Liver (tissue), 3 donors: Measurements from ENCODE around the gene TMEM125.

Experiments used
- CTCF ChIP-seq: fragments of 150-350 bp; IDR thresholded peaks from 2 replicates; pipeline ENCODE4 v1.5.1; 2017; ENCODE audit warnings: improper control_type of control experiment, low read depth, low read length; ENCODE audit not compliant: missing input control
- REST ChIP-seq: IDR thresholded peaks from 2 replicates; pipeline ENCODE4 v1.6.1; 2016; ENCODE audit warnings: antibody characterized with exemption, mild to moderate bottlenecking
- SP1 ChIP-seq: IDR thresholded peaks from 2 replicates; pipeline ENCODE4 v1.6.1; 2018; ENCODE audit warnings: antibody characterized with exemption, mild to moderate bottlenecking
- TAF1 ChIP-seq: conservative IDR thresholded peaks from 2 replicates; pipeline ENCODE4 v1.6.1; 2016; ENCODE audit warnings: antibody characterized with exemption, mild to moderate bottlenecking
- YY1 ChIP-seq: IDR thresholded peaks from 2 replicates; pipeline ENCODE4 v1.6.1; 2016; ENCODE audit warnings: antibody characterized with exemption, mild to moderate bottlenecking
- TF ChIP-seq, protein P1 (sequence below): IDR thresholded peaks from 2 replicates; pipeline ENCODE4 v1.6.1; 2016; ENCODE audit warnings: antibody characterized with exemption
- TF ChIP-seq, protein P2 (sequence below): IDR thresholded peaks from 2 replicates; pipeline ENCODE4 v1.6.1; 2016; ENCODE audit warnings: antibody characterized with exemption
- donor health status: healthy.
- donor health status: healthy.

- no peak for TF ChIP-seq YY1
- TF ChIP-seq CTCF, result no peak
- TF ChIP-seq TAF1, result no peak
- TF ChIP-seq SP1, result no peak
- TF ChIP-seq, protein P1, sequence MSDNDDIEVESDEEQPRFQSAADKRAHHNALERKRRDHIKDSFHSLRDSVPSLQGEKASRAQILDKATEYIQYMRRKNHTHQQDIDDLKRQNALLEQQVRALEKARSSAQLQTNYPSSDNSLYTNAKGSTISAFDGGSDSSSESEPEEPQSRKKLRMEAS, result no peak
- TF ChIP-seq REST, result no peak
- TF ChIP-seq, protein P2, sequence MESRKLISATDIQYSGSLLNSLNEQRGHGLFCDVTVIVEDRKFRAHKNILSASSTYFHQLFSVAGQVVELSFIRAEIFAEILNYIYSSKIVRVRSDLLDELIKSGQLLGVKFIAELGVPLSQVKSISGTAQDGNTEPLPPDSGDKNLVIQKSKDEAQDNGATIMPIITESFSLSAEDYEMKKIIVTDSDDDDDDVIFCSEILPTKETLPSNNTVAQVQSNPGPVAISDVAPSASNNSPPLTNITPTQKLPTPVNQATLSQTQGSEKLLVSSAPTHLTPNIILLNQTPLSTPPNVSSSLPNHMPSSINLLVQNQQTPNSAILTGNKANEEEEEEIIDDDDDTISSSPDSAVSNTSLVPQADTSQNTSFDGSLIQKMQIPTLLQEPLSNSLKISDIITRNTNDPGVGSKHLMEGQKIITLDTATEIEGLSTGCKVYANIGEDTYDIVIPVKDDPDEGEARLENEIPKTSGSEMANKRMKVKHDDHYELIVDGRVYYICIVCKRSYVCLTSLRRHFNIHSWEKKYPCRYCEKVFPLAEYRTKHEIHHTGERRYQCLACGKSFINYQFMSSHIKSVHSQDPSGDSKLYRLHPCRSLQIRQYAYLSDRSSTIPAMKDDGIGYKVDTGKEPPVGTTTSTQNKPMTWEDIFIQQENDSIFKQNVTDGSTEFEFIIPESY, result no peak
Measured at GRCh38 chr1:43322506-43322905, 52.7 kb downstream of the TMEM125 start.
